Measurements from ENCODE around the gene NDUFAF4.

The NDUFAF4 gene

GRCh38 chr6:96851858-96852257, 45.8 kb downstream of the NDUFAF4 start:
- Mint-ChIP-seq H3K27ac (ENCODE audit: low read depth) (no peak overlapping the region), H3K36me3 (ENCODE audit: insufficient read depth) (no peaks in the 10 kb centered on the region), H3K9me3 (no peaks in the 10 kb centered on the region), H3K4me3 (no peak overlapping the region), H3K27me3 (peaks cover 30% of the 10 kb centered on the region), H3K4me1 (no peaks in the 10 kb centered on the region)
- no peak for ATAC-seq (replicated peaks; ENCODE audit: extremely low read depth, poor library complexity, severe bottlenecking)
- no peak for DNase-seq (ENCODE audit: low spot score in 2 of 2)

- Mint-ChIP-seq H3K27ac (ENCODE audit: low read depth) (no peak overlapping the region), H3K9me3 (peaks cover 3% of the 10 kb centered on the region), H3K4me1 (no peaks in the 10 kb centered on the region), H3K27me3 (peaks cover 40% of the 10 kb centered on the region), H3K4me3 (no peak overlapping the region), H3K36me3 (ENCODE audit: insufficient read depth) (no peaks in the 10 kb centered on the region)
- DNase-seq (ENCODE audit: low spot score in 2 of 2) = no peak
- no peak for ATAC-seq (replicated peaks; ENCODE audit: extremely low read depth, poor library complexity, severe bottlenecking)
These were observed 48.1 kb downstream of the NDUFAF4 start for GRCh38 chr6:96849615-96850014.

- Mint-ChIP-seq H3K27ac (ENCODE audit: low read depth) (no peak overlapping the region), H3K4me1 (no peaks in the 10 kb centered on the region), H3K36me3 (ENCODE audit: insufficient read depth) (no peaks in the 10 kb centered on the region), H3K9me3 (peaks cover 7% of the 10 kb centered on the region), H3K4me3 (no peak overlapping the region), H3K27me3 (peaks cover 75% of the 10 kb centered on the region)
- DNase-seq (ENCODE audit: low spot score in 2 of 2) (no peak), ATAC-seq (replicated peaks; ENCODE audit: extremely low read depth, poor library complexity, severe bottlenecking) (no peak)
These were observed 53.2 kb downstream of the NDUFAF4 start for GRCh38 chr6:96844530-96844929.

- H3K27me3 Mint-ChIP-seq = peaks cover 84% of the 10 kb centered on the region
- ATAC-seq (replicated peaks; ENCODE audit: extremely low read depth, poor library complexity, severe bottlenecking) (no peak), DNase-seq (ENCODE audit: low spot score in 2 of 2) (no peak)
- no peak overlapping the region for H3K4me3 Mint-ChIP-seq
- peaks cover 21% of the 10 kb centered on the region for H3K4me1 Mint-ChIP-seq
- H3K36me3 Mint-ChIP-seq (ENCODE audit: insufficient read depth) = peaks cover 3% of the 10 kb centered on the region
- H3K9me3 Mint-ChIP-seq = peaks cover 7% of the 10 kb centered on the region
- H3K27ac Mint-ChIP-seq (ENCODE audit: low read depth) = no peak overlapping the region
These were observed 56.3 kb downstream of the NDUFAF4 start for GRCh38 chr6:96841345-96841744.

All from central memory CD8-positive, alpha-beta T cell (primary cell).